ENCODE data around the gene RNF182. TPM values are rescaled to one million over a fixed set of nuclear protein-coding genes. Genes with fewer than 3 reads are reported as not detected.

The RNF182 gene
- polyA plus RNA-seq, 1 experiment: 1.4 TPM

DNA sequence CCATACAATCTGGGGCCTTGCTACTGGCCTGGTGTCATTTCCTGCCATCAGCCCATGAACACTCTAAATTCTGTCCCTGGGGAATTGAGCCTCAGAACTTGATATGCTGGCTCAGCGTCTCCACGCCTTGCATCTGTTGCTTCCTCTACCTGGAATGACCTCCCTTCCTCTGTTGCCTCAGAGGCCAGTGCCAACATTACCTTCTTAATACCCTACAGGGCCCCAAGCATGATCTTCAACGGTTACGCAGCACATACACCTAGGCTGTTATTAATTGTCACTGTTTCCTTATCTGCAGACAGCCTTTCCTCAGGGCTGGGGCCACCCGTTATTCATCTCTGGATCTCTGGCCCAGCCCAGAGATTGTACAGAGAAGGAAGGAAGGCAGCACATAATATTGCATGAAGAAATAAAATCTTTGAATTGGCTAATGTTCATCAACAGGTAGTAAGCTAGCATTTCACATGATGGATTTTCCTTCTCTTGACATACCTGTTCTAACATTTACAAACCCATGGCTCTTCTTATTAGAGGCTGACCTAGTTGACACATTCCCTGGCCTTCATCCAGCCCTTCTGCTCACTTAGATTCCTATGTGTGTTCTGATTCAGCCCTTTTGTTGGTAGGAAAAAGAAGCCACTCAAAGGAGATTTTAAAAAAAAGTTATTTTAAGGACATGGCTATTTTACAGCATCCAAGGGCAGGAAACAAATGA, 8.4 kb upstream of the RNF182 start:
- TF ChIP-seq, protein P1, sequence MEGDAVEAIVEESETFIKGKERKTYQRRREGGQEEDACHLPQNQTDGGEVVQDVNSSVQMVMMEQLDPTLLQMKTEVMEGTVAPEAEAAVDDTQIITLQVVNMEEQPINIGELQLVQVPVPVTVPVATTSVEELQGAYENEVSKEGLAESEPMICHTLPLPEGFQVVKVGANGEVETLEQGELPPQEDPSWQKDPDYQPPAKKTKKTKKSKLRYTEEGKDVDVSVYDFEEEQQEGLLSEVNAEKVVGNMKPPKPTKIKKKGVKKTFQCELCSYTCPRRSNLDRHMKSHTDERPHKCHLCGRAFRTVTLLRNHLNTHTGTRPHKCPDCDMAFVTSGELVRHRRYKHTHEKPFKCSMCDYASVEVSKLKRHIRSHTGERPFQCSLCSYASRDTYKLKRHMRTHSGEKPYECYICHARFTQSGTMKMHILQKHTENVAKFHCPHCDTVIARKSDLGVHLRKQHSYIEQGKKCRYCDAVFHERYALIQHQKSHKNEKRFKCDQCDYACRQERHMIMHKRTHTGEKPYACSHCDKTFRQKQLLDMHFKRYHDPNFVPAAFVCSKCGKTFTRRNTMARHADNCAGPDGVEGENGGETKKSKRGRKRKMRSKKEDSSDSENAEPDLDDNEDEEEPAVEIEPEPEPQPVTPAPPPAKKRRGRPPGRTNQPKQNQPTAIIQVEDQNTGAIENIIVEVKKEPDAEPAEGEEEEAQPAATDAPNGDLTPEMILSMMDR (IDR thresholded peaks at IDR 0.05; ENCODE audit: insufficient read depth, low read depth, low read length): no peak
- ChIA-PET POLR2A (no interaction called here), CTCF (interaction anchor here (1.3 kb wide), 2 partner anchors 130 to 151 kb away, joined by 3 to 4 read pairs; no protein-coding TSS in a partner anchor)
- Histone ChIP-seq H3K4me3 (ENCODE audit: low read depth, low read length) (no peak overlapping the region), H3K27me3 (ENCODE audit: control insufficient read depth, insufficient read depth, low read length) (peaks cover 1% of the 10 kb centered on the region; the same call in 1 of the 2 replicates), H3K36me3 (ENCODE audit: control insufficient read depth, insufficient read depth, low read length) (no peaks in the 10 kb centered on the region)
- no peak for DNase-seq (ENCODE audit: low read depth)

DNA sequence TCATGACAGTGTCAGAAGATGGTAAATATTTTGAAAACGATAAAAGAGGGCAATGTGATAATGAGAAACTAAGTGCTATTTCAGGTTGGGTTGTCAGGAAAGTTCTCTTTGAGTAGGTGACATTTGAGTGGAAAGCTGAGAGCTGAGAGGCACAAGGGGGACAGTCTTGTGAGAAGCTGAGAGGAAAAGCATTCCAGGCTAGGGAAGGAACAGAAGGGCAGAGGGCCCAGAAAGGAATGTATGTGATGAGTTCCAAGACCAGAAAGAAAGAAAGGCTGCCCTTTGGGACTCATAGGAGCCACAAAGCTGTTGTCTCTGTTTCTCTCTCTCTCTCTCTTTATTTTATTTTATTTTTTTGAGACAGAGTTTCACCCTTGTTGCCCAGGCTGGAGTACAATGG, 7.6 kb upstream of the RNF182 start:
- ChIA-PET CTCF (interaction anchor here (0.6 to 1.3 kb wide), 3 partner anchors 18 to 150 kb away, joined by 3 to 6 read pairs (median 4); no protein-coding TSS in a partner anchor), POLR2A (no interaction called here)
- Histone ChIP-seq H3K36me3 (ENCODE audit: control insufficient read depth, insufficient read depth, low read length) (no peaks in the 10 kb centered on the region), H3K27me3 (ENCODE audit: control insufficient read depth, insufficient read depth, low read length) (peaks cover 1% of the 10 kb centered on the region; the same call in 1 of the 2 replicates), H3K4me3 (ENCODE audit: low read depth, low read length) (no peak overlapping the region)
- TF ChIP-seq, protein P1 (IDR thresholded peaks at IDR 0.05; ENCODE audit: insufficient read depth, low read depth, low read length): no peak
- DNase-seq (ENCODE audit: low read depth): no peak

DNA sequence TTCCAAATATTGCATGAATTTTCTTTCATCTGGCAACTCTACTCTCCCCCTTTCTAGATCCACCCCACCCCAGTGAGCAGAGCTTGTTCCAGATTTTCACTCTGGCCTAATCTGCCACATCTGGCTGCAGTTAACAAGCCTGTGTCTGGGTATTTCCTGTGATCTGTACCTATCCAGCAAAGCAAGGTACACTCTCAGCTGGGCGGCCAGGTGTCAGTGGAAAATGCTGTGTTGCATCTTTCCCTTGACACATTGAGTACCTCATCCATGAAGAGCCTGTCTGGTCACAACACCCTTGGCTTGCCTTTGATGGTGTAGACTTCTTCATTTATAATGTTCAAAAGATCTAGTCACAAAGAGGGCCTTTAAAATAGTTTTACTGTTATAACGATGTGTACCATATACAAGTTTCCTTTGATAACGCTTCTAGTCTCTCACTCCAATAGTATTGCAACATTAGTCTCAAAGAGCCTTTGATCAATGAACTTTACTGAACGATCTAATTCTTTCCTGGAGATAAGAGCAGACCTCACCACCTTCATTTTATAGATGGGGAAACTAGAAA, 6.0 kb upstream of the RNF182 start:
- Histone ChIP-seq H3K4me3 (ENCODE audit: low read depth, low read length) (no peak overlapping the region), H3K27me3 (ENCODE audit: control insufficient read depth, insufficient read depth, low read length) (peaks cover 1% of the 10 kb centered on the region; the same call in 1 of the 2 replicates), H3K36me3 (ENCODE audit: control insufficient read depth, insufficient read depth, low read length) (no peaks in the 10 kb centered on the region)
- DNase-seq (ENCODE audit: low read depth): no peak
- TF ChIP-seq, protein P1 (IDR thresholded peaks at IDR 0.05; ENCODE audit: insufficient read depth, low read depth, low read length): no peak
- CTCF ChIA-PET: no interaction called here
- POLR2A ChIA-PET: no interaction called here

DNA sequence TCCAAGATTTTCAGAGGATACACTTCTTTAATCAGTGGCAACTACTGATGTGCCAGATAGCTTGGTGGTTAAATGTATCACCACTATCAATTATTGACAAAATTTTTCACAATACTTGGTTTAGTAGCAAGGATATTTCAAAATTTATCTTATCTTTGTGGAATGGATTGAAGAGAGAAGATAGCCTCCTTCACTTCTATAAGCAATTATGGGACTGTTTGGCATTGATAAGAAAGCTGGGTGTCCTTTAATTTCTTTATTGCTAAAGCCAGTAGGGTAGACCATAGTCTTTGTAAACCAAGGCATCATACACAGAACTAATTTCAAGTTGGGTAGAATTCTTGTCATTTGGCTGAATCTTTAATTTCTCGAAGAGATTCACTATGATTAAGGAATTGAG, 4.9 kb upstream of the RNF182 start:
- CTCF ChIA-PET: interaction anchor here (1.7 kb wide), 1 partner anchor 11 kb away, joined by 6 read pairs; no protein-coding TSS in a partner anchor
- POLR2A ChIA-PET: no interaction called here

DNA sequence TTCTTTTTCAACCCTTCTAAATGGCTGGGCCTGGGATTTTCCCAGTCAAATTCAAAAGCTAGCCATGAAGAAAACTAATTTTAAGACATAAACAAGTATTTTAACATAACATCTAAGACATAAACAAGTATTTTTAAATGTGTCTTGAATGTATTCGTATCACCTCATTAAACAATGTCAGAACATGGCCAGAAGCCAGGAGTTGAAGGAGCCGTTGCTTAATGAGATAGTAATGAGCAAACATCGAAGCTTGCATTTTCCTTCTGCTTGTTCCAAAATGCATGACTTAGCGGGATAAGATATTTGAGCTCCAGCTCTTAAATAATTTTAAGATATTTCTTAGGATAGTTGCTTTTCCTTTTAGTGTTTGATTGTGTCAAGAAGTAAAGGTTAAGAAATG, 4.2 kb upstream of the RNF182 start:
- no peak overlapping the region for H3K4me3 ChIP-seq (ENCODE audit: low read depth, low read length)
- TF ChIP-seq, protein P1 (IDR thresholded peaks at IDR 0.05; ENCODE audit: insufficient read depth, low read depth, low read length): no peak
- POLR2A ChIA-PET: no interaction called here
- CTCF ChIA-PET: interaction anchor here (1.1 to 2.7 kb wide), 3 partner anchors 12 to 146 kb away, joined by 3 to 13 read pairs (median 6); no protein-coding TSS in a partner anchor
- H3K36me3 ChIP-seq (ENCODE audit: control insufficient read depth, insufficient read depth, low read length): no peaks in the 10 kb centered on the region
- peaks cover 3% of the 10 kb centered on the region for H3K27me3 ChIP-seq (ENCODE audit: control insufficient read depth, insufficient read depth, low read length)
- DNase-seq (ENCODE audit: low read depth): no peak

More for the DNA sequence above, 4.9 kb upstream of the RNF182 start:
- TF ChIP-seq, protein P1 (IDR thresholded peaks at IDR 0.05; ENCODE audit: insufficient read depth, low read depth, low read length): no peak
- H3K27me3 ChIP-seq (ENCODE audit: control insufficient read depth, insufficient read depth, low read length): no peaks in the 10 kb centered on the region
- H3K4me3 ChIP-seq (ENCODE audit: low read depth, low read length): no peak overlapping the region
- DNase-seq (ENCODE audit: low read depth): no peak
- no peaks in the 10 kb centered on the region for H3K36me3 ChIP-seq (ENCODE audit: control insufficient read depth, insufficient read depth, low read length)
